GM18873 (cell line): ENCODE measurements around the gene DEK.
"Not testable (repeated sequence)": the region's sequence is repeated elsewhere in the genome, so short reads cannot be mapped to it uniquely, and the experiment has no call there.

Experiments used
- ATAC-seq: cut with Tn5 transposase; IDR thresholded peaks from one replicate; pipeline ENCODE4 v1.9.1; 2021; ENCODE audit warnings: mild to moderate bottlenecking, moderate library complexity, moderate number of reproducible peaks; ENCODE audit not compliant: unreplicated experiment, low FRiP score

DEK gene

DNA sequence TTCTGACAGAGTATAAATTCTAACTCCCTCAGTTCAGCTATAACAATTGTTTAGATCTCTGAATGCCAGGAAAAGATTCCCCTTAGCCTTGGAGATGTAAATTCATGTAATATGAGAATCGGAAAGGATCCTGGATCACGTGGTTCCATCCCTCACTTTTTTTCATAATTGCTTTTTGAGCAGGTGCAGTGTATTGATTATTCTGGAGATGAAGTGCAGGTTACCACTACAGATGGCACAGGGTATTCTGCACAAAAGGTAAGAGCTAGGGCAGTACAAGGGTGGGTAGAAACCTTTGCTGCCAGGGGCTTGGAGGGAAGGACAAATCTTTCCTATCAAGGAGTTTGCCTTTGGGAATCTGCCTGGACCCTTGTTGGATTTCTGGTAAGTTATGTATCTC, 56.4 kb downstream of the DEK start:
- no peak for ATAC-seq

DNA sequence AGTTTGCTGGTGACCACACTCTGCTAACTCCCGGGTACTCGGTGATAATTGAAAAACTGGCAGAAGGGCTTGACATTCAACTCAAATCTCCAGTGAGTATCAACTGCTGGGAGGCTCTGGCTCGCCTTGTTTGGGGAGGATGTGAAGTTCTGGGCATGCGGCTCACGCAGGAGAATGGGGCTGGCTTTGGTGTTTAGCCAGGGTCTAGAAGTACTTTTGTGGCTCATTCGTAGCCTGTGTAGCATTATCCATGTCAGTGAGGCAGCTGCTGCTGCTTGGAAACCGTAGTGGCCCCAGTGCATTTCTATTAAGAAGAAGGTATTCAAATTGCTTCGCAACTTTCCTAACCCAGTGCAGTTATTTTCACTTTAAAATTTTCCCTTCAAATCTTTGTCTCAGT, 56.9 kb downstream of the DEK start:
- ATAC-seq, result no peak

DNA sequence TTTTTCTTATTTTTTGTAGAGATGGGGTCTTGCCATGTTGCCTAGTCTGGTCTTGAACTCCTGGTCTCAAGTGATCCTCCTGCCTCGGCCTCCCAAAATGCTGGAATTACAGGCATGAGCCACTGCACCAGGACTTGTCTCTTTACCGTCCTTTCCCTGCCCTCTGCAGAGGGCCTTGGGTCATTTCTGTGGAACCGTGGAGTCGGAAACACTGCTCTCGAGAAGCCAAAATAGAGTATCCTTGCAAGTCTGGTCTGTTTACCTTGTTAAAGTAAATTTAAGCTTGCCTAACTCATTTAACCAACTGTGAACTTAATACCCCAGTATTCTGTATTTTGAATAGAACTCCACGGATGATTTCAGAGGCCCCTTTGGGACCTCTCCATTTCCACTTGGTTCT, 57.7 kb downstream of the DEK start:
- ATAC-seq, result no peak

DNA sequence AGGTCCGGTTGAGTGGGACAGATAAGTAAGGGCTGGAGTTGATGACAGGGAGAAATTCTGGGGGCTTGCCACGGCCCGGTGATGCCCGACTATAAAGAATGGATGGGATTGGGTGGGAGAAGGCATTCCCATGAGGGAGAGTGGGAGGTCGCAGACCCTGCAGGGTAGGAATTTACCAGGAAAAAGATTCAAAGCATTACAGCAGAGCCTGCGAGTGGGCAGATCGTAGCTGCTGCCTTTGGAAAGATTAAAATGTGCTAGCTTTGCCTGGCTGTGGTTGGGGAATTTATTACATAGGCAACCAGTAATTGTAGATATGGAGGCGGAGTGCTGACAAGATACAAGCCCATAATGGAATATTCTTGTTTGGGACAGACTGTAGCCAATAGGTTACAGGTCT, 59.6 kb downstream of the DEK start:
- ATAC-seq, result no peak

DNA sequence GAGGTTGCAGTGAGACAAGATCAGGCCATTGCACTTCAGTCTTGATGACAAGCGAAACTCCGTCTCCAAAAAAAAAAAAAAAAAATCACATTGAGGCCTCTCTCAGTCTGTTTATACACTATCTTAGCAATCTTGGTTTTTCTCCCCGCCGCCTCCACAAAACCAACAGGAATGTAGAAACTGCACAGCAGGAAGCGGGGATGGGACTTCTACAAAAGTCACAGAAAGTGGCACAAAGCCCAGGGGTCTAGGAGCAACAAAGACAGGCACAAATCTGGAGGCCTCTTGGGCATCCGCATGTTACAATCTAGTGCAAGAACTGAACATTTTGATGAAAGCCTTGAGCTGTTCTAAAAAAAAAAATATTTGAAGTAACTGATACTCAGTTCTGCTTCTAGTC, 60.5 kb downstream of the DEK start:
- ATAC-seq, result no peak

DNA sequence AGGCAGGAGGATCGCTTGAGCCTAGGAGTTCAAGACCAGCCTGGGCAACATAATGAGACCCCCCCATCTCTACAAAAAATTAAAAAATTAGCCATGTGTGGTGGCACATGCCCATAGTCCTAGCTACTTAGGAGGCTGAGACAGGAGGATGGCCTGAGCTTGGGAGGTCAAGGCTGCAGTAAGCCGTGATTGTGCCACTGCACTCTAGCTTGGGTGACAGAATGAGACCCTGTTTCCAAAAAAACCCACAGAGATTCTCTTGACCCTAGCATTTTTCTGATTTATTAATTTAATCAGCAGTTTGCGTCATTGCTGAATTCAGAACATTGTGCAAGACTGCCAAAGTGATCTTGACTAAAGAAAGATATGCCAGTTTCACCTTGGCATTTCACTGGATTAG, 72.3 kb downstream of the DEK start:
- no peak for ATAC-seq

DNA sequence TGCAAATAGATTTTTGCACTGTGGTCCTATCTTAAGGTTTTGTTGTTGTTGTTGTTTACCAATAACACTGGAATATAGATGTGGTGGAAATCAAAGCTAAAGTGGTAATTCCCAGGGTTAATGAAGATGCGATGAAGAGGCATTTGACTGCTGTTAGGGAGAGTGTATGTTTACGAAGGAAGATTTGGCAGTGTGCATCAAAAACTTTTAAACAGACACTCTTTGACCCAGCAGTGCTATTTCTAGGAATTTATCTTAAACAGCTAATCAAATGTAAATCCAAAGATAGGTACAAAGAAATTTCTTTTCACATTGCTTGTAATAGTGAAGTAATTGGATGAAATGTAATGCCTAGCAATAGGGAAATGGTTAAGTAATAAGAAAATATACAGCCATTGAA, 75.1 kb downstream of the DEK start:
- ATAC-seq, result no peak

DNA sequence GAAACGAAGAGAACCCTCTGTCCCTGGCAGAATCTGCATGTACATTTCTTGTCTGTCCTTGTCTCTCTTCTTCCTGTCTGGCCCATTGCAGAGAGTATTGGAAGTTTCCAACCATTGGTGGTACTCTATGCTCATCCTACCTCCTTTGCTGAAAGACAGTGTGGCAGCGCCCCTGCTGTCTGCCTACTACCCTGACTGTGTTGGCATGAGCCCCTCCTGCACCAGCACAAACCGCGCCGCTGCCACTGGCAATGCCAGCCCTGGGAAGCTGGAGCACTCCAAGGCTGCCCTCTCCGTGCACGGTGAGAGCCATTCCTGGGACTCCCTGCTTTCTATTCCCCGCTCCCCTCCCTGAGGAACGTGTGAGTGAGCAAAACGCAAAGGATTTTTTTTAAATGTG, 76.6 kb downstream of the DEK start:
- ATAC-seq, result no peak

DNA sequence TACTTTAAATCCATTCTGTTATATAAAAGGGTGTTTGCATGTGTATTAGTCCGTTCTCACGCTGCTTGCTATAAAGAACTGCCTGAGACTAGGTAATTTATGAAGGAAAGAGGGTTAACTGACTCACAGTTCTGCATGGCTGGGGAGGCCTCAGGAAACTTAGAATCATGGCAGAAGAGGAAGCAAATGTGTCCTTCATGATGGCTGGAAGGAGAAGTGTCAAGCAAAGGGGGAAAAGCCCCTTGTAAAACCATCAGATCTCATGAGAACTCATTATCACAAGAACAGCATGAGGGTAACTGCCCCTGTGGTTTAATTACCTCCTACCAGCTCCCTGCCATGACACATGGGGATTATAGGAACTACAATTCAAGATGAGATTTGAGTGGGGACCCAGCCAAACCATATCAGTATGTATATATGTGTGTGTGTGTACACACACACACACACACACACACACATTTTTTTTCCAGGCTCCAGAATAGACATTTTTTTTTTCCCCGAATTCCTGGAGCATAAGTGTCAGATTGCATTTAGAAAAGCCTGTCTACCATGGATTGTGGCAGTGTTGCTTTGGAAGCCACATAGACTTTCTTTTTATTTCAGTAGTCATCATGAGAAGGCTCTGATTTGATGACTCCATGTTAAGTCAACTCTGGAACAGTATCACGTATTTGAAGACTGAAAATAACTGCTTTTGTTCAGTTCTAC, 77.6 kb downstream of the DEK start:
- no peak for ATAC-seq

DNA sequence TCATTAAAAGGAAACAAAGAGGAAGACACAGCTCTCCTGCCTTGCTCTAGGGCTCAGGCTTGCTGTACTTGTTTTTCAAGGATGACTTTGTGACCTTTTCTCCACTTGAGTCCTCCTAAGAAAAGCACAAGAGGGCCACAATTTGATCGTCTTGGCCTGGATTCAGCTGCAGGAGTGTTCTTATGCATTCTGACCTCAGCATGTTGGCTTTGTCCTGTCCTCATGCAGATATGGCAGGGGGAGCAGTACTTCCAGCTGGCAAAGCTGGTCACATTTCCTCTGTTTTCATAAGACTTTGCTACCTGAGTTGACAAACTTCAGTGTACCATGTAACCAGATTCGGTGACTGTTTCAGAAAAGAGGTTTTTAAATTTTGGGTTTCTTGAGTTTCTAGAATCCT, 78.3 kb downstream of the DEK start:
- ATAC-seq, result no peak

DNA sequence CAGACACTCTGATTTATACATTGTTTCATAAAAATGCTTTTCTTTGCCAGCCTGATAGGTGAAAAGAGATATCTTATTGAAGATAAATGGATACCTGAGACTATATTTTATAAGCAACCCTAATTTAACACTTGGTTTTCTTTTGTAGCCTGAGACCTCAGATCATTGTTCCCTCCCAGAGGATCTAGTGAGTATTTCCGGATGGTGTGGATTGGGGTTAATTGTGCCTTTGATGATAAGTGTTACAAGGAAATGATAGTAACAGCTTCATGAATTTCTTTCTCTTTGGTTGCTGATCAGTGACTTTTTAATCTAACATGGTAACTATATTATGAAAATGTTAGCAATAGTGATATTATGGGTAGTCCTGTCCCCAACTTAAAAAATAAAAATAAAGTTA, 78.7 kb downstream of the DEK start:
- ATAC-seq, result no peak

DNA sequence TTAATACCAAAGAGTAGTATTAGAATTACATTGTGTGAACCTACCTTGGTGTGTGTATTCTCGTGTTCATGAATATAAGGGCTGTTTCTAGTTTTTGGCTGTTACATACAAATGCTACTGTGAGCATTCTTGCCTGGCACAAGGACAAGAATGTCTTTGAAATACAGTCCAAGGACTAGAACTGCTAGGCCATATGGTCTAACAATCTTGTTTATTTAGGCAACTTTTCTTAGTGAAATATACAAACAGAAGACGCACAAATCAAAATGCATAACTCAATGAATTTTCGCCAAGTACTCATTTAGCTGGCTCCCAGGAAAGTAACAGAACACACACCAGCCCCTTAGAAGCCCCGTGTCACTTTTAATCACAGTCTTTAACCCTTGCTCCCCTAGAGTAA, 80.6 kb downstream of the DEK start:
- no peak for ATAC-seq

DNA sequence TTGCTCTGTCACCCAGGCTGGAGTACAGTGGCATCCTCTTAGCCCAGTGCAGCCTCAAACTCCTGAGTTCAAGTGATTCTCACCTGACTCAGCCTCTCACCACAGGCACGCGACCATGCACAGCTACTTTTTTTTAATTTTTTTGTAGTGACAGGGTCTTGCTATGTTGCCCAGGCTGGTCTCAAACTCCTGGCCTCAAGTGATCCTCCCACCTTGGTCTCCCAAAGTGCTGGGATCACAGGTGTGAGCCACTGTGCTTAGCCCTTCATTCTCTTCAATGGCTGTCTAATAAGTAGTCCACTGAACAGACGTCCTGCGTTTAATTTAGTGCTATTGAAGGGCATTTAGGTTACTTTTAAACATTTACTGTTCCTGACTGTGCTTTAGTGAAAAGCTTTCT, 81.8 kb downstream of the DEK start:
- ATAC-seq, result no peak

DNA sequence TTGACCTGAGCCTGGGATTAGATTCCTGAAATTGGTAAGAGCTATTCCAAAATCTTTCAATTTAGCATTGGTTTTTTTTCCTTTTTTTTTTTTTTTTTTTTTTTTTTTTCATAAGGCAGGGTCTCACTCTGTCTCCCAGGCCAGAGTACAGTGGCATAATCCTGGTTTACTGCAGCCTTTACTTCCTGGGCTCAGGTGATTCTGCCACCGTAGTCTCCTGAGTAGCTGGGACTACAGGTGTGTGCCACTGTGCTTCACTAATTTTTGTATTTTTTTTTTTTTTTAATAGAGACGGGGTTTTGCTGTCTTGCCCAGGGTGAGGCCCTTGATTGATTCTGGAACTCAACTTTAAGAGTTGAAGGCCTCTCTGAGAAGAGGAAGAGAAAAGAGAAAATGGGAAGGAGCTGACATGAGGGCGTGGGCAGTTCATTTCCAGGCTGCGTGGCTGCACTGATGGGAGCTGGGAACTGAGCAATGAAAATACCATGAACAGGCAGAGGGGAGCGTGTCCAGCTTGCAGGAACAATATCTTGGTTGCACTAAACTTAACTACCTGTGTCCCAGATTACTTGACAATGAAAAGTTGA, 84.5 kb downstream of the DEK start:
- no peak for ATAC-seq

DNA sequence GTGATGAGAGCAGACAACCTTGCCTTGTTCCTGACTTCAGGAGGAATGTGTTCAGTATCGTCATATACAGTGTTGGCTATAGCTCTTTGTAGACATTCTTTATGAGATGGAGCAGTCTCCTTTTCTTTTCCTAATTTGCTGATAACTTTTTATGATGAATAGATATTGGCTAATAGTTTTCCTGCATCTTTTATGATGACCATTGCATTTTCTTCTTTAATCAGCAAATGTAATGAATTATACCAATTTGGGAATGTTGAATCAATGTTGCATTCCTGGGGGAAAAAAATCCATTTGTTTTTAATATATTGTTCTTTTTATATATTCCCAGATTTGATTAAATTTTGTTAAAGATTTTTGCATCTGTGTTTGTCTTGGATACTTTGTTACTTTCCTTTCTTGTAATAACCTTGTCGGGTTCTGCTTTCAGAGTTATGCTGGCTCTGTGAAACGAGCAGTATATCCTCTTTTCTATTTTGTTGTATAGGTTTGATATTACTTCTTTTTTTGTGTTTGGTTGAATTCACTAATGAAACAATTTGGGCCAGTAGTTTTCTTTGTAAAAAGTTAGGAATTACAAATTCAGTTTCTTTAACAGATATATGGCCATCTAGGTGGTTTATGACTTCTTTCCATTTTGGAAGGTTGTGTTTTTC, 85.2 kb downstream of the DEK start:
- no peak for ATAC-seq

DNA sequence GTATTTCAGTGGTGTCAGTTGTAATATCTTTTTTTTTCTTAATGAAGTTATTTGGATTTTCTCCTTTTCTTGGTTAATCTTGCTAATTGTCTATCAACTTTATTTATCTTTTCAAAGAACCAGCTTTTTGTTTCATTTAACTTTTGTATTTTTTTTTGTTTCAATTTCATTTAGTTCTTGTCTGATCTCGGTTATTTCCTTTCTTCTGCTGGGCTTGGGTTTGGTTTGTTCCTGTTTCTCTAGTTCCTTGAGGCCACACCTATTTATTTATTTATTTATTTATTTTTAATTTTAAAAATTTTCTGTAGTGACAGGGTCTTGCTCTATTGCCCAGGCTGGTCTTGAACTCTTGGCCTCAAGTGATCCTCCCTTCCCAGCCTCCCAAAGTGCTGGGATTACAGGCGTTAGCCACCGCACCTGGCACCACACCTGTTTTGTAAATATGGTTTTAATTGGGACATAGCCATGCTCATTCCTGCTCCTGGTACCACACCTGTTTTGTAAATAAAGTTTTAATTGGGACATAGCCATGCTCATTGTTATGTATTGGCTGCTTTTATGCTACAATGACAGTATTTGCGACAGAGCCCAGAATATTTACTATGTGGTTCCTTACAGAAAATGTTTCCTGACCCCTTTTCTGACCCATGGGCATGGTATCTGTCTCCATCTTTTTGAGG, 86.9 kb downstream of the DEK start:
- ATAC-seq, result no peak

DNA sequence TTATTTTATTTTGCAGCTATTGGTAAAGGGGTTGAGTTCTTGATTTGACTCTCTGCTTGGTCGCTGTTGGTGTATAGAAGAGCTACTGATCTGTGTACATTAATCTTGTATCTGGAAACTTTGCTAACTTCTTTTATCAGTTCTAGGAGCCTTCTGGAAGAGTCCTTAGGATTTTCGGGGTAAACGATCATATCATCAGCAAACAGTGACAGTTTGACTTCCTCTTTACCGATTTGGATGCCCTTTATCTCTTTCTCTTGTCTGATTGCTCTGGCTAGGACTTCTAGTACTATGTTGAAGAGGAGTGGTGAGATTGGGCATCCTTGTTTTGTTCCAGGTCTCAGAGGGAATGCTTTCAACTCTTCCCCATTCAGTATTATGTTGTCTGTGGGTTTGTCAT, 88.1 kb downstream of the DEK start:
- not testable (repeated sequence) for ATAC-seq
